ENCODE data around the gene KRTAP5-8.

DNA sequence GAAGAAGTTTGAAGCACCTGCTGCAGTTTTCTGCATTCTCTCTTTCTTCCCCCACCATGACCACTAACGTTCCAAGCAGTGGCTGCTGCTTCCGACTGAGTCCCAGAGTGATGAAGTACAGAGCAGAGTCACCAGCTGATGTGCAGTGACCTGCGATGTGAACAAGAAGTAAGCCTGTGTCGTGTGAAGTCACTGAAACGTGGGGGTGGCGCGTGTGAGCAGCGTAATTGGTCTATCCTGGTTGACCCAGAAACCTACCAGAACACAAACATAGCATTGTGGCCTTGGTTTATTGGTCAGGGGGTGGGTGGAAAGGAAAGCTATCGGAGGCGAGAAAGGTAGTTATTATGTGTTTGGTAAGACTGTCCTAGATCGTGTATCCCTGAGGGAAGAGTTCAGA, 7.2 kb upstream of the KRTAP5-8 start:
- TF ChIP-seq, protein P1, sequence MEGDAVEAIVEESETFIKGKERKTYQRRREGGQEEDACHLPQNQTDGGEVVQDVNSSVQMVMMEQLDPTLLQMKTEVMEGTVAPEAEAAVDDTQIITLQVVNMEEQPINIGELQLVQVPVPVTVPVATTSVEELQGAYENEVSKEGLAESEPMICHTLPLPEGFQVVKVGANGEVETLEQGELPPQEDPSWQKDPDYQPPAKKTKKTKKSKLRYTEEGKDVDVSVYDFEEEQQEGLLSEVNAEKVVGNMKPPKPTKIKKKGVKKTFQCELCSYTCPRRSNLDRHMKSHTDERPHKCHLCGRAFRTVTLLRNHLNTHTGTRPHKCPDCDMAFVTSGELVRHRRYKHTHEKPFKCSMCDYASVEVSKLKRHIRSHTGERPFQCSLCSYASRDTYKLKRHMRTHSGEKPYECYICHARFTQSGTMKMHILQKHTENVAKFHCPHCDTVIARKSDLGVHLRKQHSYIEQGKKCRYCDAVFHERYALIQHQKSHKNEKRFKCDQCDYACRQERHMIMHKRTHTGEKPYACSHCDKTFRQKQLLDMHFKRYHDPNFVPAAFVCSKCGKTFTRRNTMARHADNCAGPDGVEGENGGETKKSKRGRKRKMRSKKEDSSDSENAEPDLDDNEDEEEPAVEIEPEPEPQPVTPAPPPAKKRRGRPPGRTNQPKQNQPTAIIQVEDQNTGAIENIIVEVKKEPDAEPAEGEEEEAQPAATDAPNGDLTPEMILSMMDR (IDR thresholded peaks at IDR 0.05) = no peak
- TF ChIP-seq POLR2A (IDR thresholded peaks at IDR 0.05) = peak; percentile 30

Data from right lobe of liver (tissue), 4 donors.